ENCODE measurements around the gene MEN1.

GRCh38 chr11:64788321-64789215, 21.8 kb downstream of the MEN1 start:
- TF ChIP-seq POLR2AphosphoS5 (IDR thresholded peaks at IDR 0.05) (no peak), POLR2A (IDR thresholded peaks at IDR 0.05) (no peak)

Measured in spleen (tissue), 3 donors.